RPMI8226 (cell line): Measurements from ENCODE around the gene TBC1D3B.
"Not testable (repeated sequence)": the region's sequence is repeated elsewhere in the genome, so short reads cannot be mapped to it uniquely, and the experiment has no call there.

Experiments used
- DNase-seq: peaks from one replicate; pipeline ENCODE4 v3.0.0-alpha.2; 2015

TBC1D3B gene

GRCh38 chr17:36127199-36127893, 49.1 kb downstream of the TBC1D3B start:
- no peak for DNase-seq

DNA sequence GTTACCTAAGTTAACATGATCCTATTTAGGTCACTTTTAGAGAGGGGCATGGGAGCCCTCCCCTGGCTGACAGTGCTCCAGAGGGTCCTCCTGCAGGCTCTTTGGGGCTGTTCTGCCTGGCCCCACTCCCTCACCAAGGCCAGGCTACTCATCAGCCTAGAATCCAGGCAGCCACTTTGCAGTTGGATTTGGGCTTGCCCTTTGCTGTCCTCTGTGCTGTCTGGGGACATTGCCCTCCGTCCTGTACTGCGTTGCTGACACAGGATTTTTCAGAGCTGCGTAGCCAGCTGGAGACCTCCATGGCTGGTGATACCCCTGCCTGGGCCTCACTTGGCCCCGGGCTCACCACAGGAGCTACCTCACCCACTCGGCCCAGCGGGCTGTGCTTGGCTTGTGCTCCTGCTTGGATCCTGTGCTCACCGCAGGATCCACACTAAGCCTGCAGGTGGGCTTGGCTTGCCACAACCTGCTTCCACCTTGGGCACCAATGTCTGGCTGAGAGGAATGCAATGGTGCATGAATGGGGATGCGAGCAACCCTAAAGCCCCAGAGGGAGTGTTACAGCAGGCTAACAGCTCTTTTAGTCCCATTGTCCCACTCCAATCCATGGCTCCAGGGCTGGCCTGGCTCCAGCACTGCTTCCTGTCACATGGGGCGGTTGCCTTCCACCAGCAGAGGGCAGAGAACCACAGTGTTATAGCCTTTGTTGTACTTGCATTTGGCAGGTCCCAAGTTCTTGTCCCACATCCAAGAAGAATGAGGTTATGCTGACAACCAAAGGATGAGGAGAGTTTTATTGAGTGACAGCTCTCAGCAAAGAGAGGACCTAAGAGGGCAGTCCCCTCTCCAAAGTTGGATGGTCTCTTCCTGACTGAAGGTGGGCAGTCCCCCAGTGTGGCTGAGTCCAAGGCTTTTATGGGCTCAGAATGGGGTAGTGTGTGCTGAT, 51.3 kb downstream of the TBC1D3B start:
- no peak for DNase-seq

DNA sequence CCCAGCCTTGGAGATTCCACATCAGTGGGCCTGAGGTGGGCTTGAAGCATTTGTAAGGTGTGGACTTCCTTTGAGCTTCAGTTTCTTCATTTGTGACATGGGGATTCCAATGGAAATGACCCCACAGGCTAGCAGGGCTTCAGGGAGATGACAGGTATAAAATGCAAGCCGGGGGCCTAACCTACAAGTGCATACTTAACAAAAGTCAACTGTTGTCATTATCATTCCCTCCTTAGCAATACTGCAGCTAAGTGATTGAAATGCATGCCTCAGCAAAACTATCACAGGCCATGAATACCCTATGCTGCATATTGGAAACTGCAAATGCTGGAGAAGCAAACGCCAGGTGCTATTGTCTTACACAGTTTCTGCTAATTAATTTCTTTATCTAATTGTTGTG, 53.0 kb downstream of the TBC1D3B start:
- DNase-seq, result no peak

- not testable (repeated sequence) for DNase-seq
Observed at GRCh38 chr17:36121099-36121498, 55.3 kb downstream of the TBC1D3B start.

DNA sequence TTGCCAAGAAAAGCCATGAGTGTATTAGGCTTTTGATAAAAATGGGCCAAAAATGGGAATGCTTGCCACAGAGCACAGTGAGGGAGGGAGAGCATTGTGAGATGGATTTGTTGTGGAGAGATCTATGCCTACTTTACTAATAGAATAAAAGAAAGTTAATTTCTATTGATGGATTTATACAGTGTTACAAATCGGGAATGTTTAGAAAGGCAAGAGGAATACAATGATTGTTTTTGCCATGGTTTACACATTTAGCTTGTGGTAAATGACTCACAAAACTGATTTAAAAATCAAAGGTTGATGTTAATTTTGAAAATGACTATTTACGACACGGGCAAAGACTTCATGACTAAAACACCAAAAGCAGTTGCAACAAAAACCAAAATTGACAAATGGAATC, 56.2 kb downstream of the TBC1D3B start:
- DNase-seq, result no peak

DNA sequence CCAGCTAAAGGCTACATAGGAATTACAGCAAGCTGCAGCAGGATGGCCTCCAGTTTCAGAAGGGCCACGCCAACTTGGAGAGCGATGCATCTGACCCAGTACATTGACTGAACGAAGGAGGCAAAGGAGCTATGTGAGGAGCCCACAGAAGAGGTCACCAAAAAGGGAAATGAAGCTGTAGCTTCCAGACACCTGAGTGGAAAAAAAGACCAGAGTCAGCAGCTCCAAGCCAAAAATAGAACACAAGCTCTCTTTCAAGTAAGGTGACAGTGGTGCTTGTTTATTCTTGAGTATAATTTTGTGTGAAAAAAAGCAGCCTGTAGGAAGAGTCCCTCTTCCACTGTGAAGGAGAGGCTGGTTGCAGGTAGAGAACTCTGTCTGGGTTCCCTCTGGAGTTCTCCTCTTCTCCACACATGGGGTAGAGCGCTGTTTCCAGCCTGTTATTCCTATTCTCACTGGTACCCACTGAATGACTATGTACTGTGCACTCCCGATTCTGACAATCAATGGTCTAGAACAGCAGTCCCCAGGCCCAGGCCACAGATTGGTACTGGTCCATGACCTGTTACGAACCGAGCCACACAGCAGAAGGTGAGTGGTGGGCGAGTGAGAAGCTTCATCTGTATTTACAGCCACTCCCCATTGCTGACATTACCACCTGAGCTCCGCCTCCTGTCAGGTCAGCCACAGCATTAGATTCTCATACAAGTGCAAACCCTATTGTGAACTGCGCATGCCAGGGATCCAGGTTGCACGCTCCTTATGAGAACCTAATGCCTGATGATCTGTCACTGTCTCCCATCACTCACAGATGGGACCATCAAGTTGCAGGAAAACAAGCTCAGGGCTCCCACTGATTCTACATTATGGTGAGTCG, 57.7 kb downstream of the TBC1D3B start:
- peak; percentile 85 for DNase-seq

DNA sequence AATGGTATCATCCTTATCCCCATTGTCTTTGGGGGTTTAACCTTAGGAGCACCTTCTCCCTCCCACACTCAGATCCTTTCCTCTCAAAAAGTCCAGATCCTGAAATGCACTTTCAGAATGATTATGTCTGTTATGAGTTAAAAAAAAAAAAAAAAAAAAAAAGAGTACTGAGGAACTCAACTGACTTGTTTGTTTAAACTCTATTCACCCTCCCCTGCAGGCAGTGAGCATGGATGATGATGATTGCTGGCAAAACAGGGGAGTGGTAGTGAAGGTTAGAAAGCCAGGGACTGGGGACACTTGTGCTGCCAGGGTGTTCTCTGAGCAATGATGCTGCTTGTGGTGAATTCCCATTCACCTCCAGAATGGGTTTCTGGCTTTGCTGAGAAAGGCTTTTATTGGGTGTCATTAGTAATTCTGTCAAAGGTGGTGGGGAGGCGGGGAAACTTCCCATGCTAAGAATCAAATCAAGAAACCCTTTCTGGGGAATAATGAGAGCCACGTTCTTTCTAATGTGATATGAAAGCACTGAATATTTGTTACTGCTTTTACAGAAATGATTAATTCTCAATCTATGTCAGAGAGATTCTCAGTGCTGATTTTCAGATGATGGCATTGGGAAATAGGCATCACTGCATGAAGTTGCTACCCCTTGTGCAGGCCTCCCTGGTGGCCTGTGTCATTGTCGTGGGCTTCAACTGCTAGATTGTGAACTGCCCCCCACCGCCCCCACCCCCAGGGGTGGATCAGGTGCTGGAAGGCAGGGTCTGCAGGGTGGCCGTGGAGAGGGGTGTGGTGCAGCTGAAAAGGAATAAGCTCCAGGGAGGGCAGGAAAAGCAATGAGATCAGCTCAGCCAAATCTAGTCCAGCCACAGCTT, 58.7 kb downstream of the TBC1D3B start:
- peak; percentile 18 for DNase-seq
